GM20431 (cell line): Measurements from ENCODE around the gene UBAC2.

Experiments
- in situ Hi-C: fragments of 300-500 bp; cut with MseI, MboI; formaldehyde crosslinking; loops from one replicate; pipeline ENCODE4 v1.15.0; 2020; ENCODE audit warnings: low sequenced_read_pairs; ENCODE audit not compliant: unreplicated experiment

UBAC2 gene

DNA sequence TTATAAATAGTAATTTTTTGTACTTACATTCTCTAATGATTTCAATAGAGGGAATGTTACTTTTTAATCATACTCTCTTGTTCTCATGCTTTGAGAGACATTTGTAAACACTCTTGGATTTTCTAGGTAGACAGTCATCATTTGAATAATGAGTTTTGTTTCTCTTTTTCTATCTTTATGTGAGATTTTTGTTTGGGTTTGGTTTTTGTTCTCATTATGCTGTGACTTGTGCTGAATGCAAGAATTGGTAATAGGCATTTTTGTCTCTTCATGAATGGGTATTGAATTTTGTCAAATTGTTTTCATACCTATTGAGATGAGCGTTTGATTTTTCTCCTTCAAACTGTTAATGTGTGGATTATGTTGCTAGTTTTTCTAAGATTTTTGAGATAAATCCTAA, 163.3 kb downstream of the UBAC2 start:
- in situ Hi-C loops: no loop called here

DNA sequence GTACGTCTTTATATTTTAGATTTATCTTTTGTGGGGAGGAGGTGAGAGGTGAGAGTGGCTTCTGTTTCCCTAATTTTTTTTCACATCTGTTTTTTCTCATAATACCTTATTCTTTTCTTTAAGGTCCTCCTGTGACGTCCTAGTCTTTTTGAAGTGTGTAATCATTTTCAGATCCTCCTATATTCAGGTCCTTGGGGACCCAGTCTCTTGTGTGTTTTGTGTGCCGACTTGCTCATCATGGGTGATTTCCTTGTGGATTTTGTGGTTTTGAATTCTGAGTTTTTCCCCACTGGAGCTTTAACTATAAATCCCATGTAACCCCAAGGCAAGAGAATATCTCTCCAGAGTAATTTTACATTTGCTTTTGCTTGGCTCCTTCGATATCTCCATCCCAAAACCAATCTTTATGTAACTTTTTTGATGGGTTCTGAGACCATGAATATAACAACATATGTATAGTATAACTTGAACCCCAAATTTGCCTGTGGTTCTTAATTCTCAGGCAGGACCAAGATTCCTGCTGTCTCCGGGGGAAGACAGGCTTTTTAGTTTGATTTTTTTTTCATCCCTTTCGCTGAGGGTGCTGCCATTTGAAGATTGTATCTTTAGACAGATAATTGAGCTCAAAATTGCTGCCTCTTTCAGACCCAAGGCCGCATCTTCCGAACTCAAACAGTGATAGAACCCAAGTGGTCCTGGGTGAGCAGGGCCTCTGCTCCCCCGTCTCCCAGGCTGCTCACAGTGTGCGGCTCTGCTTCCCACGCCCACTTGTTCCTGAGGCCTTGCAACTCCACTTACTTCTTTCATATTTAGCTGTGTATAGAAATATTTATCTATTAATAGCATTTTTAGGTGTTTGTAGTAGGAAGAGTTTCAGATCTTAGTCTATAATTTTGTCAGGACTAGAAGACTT, 165.7 kb downstream of the UBAC2 start:
- in situ Hi-C loops: no loop called here

DNA sequence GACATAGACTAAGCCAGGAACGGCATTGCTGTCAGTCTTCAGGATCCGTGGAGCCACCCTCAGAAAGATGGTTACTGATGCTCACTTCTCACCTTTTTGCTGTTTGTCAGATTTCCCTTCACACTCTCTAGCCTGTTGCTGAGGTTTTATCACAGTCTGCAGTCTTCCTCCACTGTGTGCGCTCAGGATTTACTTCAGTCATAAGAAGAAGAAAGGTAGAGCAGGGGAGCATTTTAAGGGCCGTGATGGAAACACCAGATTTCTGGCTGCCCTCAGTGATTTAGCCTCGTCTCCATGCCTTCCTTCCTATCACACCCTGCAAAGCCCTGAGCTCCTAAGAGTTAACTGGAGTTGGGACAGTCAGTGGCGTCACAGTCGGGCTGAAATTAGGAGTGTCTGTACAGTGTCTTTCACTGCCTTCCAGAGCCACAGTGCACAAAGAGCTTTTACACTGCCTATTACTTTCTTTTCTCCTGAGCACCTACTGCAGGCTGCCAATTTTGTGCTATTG, 166.5 kb downstream of the UBAC2 start:
- in situ Hi-C loops: no loop called here

DNA sequence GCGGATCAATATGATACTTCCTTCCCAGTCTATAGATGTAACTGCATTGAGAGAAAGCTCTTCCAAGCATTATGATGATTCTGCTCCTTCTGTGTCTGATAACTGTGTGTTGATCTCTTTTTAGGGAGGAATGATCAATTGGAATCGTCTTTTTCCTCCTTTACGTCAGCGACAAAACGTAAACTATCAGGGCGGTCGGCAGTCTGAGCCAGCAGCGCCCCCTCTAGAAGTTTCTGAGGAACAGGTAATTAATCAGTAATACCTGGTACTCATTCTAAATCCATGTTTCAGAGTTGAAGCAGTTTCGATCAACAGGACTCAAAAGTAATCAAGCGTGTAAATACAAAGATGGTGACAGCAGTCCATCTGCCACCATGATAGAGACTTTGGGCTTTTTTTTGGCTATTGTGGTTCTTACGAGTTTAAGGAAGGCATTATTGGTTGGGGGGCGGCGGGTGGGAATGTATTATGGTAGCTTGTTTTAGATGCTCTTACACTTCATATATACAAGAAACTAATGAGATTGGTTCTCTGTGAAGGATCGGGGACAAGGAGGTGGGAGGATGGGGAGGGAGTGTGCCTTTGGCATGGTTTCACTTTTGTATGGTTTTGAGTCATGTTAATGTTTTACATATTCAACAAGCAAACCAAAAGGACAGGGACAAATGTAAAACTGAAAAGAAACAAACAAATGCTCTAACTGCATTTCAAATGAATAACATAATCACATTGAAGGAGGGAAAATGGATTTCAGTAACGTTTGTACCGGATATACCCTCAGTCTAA, 167.2 kb downstream of the UBAC2 start:
- in situ Hi-C loops: no loop called here

DNA sequence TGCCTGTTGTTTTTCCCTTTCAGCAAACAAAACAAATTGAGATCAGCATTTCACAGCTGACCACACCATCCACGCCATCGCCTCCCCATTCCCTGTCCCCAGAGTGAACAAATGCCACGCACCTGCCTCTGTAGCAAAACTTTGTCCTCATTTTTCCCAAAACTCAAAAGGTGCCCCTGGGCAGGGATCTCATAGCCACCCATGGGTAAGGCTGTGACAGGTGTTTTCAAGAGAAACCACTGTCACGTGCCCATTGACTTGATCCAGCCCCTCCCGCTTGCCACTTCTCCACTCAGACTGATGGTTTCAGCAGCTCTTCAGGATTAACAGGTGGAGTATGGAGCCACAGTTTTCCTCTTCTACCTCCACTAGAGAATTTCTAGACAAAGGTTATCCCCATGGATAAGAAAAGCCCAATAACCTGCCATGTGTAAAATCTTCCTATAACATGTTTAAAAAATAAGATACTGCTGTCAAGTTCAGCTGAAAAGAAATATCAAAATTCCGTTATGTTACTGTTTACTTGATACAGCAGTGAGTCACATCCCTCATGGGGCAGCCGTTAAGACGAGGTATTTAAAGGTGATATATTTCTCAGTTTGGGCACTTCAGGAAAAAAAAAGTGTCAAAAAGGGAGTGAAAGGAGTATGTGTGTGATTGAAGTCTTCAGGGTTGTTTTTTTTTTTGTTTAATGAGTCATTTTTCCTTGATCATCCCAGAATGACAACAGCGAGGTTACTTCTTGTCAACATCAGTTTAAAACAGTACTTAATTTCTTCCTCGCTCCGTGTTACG, 170.0 kb downstream of the UBAC2 start:
- in situ Hi-C loops: no loop called here

DNA sequence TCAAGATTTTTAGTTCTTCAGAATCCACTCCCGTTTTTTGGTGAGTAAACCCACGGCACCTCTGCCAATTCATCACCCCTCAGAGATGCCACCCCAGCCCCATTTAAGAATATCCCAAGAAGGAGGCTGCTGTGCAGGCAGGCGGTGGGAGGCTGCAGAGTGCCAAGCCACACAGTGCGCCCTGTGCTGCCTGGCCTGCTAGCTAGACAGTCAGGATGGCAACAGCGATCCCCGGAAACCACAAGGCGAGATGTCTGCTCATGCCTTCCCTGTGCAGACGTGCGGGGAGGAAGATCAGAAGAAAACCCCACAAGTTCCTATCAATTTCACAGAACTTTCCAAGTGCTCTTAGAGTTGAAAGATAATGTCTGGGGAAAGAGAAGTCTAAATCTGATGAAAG, 171.3 kb downstream of the UBAC2 start:
- in situ Hi-C loops: no loop called here

DNA sequence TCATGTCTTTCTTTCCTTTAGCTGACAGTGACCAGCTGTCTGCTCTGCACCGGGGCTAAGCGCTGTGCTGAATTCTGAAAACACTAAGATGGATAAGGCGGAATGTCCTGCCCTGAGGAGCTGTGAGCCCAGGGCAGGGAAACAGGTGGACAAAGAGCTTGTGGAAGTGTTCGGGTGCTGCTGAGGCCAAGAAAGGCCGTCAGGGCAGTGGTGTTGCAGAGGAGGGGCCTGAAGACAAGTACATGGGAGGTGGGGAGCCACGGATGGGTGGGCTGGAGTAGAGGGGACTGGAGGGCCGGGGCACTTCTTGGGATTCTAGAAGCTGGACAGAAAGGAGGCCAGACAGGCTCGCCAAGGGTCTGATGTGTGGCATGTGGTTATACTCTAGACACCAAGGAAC, 172.8 kb downstream of the UBAC2 start:
- in situ Hi-C loops: no loop called here

DNA sequence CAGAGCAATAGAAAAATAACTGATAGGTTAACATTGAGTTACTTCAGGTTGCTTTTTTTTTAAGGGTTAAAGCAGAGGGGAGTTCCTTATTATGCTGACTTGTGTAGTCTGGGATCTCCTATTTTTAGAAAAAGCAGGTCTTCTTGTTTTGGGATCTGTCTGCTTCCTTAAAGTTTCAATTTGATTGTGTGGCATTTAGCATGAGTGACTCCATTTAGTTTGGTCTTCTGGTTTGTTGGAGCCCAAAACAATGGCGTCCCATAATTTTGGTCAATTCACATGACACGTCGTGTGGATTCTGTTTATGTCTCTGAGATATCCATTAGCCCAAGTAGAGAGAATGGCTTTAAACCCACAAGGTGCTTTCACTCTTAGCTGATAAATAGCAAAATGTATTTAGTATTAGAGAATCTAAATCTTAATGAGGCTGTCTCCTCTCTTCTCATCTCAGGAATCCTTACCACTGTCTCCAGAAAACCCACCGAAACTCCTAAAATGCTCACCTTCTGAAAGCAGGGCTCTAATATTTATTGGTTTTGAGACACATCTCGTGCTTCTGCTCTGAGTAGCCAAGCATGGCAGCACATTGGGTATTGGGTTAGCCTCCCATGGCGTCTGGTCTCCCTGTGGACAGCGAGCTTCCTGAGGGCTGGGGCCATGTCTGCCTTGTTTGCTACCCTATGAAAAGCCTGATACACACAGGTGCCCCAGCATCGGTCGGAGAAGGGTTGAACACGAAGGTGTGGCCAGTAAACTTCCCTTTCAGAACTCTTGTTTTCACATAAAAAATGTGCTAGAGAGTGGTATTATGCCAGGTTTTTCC, 173.7 kb downstream of the UBAC2 start:
- in situ Hi-C loops: no loop called here

DNA sequence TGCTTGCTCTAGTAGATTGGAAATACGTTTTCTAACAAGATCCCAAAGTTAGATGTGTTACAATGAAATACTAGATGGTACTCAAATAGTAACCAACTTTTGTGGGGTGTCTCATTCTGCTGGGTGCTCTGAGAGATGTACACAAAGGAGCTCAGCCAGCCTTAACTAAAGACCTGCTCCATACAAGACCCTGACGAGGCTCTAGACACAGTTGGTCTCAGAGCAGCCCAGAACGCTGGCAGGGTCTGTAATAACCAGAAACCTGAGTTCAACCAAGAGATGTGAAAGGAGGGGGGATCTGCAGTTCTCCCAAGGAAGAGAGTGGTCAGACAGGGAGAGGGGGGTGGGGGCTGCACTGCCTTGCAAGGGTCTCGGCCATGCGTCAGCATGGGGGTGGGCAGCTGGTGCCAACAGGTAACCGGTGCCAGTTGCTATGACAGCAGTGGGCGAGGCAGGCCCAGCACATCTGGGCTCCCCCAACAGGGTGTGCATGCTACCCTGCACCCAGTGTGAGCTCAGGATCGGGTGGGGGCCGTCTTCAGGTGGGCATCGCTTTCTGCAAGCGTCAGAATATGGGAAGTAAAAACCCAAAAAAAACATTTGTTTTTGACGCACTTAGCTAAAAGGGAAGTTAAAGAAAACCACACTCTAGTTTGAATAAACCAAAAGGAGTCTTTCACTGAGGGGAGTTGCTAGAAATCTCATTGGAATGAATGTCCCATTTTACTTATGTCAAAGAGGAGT, 174.5 kb downstream of the UBAC2 start:
- in situ Hi-C loops: no loop called here

DNA sequence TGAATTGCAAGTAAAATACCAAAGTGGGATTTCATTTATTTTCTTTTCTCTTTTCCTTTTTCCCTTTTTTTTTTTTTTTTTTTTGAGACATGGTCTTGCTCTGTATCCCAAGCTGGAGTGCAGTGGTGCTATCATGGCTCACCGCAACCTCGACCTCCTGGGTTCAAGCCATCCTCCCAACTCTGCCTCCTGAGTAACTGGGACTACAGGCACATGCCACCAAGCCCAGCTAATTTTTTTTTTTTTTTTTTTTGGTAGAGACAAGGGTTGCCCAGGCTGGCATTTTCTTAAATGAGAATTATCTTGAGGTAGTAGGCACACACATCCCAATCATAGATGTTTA, 175.1 kb downstream of the UBAC2 start:
- in situ Hi-C loops: no loop called here

DNA sequence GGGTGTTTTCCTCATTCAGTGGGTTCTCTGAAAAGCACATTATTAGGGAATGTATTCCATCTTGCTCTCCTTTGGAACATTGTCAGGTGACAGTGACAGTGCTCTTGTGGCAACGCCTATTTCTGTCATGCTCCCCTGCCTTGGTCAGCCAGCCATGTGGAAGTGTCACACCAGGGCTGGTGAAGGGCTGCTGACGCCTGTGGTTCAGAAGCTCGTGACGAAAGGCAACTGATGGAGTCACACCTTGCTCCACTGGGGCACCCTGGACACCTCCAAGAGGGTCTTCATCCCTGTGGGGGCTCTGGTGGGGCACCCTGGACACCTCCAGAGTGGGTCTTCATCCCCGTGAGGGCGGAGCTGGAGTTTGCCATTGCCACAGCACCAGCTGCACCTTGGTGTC, 175.5 kb downstream of the UBAC2 start:
- in situ Hi-C loops: no loop called here

DNA sequence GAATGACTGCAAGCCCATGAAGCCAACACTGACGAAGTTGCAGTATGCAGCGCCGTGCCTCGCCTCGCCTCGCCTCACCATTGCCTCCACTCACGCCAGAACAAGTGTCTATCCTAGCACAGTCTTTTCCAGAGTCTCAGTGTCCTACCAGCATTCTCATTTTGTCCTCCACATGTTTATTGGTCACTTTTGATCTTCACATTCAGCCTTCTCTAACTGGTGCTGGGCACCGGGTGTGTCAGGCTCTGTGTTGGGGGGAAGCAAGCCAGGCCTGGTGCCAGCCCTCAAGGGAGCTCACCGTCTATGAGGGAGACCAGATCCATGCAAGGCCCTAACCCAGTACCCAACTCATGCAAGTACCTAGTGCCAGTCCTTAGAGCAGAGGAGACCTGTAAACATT, 176.3 kb downstream of the UBAC2 start:
- in situ Hi-C loops: no loop called here

DNA sequence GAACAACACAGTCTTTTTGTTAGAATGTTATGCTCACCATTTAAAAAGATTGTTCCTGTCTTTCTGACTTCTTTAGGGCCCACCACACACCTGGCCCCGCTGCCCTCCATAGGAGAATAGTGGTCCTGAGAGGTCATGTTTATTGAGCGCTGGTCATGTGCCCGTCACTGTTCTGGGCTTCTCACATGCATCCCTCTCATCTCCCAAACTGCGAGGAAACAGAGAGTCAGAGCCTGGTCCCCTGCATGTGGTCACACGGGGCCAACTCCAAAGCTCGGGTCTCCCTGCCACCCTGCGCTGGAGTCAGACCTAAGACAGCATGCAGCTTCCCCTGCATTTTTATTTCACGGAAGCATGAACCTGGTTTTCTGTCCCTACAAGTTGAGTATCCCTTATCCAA, 177.0 kb downstream of the UBAC2 start:
- in situ Hi-C loops: no loop called here

DNA sequence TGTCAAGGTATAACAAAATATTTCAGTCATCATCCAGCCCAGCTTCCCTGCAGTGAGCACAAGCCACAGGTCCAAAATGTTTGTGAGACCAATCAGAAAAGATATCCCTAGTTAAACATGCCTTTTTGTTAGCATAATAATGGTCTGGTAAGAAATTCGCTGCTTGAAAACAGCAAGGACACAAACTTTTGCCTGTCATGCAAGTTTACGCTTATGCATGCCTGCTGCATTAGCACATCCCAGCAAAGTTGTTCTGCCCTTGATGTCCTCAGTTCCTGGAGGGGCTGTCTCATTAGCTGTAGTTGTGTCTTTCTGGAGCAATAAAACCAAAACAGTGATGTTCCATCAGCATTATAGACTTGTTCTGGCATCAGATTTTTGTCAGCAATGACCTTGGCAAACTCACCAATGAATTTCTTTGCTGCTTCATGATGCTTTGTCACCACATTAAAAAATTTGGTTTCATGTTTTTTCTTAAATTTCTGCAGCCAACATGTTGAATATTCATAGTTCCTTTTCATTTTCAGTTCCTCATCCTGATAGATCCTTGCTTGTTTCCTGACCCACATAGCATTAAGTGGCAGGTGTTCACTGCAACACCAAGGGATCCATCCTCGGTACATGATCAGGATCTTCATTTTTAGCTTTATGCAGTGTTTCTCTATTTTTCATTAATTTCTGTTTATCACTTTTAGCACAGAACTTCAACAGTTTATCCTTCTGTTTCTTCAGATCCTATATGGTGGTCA, 178.5 kb downstream of the UBAC2 start:
- in situ Hi-C loops: no loop called here

DNA sequence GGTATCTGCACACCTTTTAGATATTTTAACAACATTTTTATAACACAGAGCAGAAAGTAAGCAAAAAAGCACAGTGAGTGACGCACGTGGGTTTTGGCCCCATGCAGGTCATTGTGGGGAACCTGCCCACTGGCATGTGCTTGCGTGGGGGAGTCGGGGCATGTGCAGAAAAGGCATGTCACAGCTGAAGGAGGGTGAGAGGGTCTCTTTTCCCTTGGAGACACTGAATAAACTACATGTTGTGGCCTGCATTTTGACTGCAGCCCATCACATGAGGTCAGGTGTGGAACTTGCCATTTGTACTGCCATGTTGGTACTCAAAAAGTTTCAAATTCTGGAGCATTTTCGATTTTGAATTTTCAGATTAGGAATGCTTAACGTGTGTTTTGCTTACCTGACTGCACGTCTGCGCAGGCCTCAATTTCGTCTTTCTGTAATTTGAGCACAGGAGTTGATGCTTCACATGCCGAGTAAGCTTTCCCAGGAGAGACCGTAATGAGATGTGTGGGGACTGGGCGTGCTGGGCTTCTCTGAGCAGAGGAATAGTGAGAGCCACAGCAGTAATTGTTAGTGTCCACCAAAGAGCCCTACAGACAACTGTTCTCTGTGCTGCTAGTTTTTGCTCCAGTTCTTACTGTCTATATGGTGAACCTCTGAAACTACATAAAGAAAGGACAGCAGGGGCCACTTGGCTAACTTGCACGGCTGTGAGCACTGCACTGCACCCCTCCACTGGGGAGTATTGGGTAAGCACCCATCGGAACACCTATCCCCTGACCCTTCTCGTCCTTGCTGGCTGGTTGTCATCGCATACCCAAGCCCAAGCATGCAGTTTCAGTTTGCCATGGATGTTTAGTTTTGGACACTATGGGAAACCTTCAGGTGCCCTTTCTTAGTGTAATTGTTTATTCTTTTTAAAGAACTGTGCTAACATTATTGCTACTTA, 179.5 kb downstream of the UBAC2 start:
- in situ Hi-C loops: loop anchor here (10.0 kb wide), 1 partner anchor 55 kb away; no protein-coding TSS in a partner anchor

DNA sequence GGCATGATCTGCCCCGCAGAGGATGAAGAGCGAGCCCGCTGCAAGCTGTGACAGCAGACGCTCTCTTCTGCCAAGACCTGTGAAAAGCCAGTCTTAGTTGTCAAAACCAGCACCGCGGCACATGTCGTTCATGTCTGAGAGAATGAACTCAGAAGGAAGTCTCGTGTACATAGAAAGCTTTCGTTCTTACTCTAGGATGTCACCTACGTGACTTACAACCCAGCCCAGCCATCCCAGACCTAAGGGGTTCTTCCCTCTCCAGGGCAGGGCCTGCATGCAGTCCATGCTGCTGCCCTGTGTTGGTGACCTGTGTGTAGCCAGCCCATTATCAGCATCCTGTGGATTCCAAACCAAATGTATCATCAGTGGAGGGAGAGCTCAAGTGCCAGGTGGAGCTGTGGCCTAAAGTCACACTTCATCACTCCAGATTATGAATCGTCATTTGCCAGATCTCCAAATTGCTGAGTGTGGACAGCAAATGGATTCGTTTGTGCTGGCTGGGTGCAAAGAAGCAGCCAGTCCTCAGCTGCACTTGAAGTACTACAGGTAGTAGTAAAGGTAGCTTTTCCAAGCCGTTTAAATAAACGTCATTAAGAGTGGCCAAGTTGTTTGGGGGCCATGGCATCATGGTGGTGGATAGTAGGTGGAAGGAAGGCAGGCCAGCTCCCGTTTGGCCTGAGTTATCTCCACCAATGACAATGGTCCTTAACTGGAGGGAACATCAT, 180.4 kb downstream of the UBAC2 start:
- in situ Hi-C loops: loop anchor here (10.0 kb wide), 1 partner anchor 54 kb away; no protein-coding TSS in a partner anchor
